Tibial nerve (tissue), 4 donors: ENCODE results near the gene TADA3. TPM values are rescaled to one million over a fixed set of nuclear protein-coding genes. Genes with fewer than 3 reads are reported as not detected.

Experiments used
- DNase-seq, 2 donors: peaks; one replicate each; pipeline ENCODE4 v3.0.0-alpha.2; 2019; ENCODE audit warnings: low spot score in 2 of 2
- H3K27ac ChIP-seq, 4 donors: fragments of 200-600 bp; sonication (generic) in 3 of 4; one replicate each; pipeline ENCODE4 v1.5.1; 2017 to 2019; ENCODE audit warnings: mild to moderate bottlenecking in 1 of 4
- H3K27me3 ChIP-seq, 2 donors: fragments of 200-600 bp; sonication (generic) in 1 of 2; one replicate each; pipeline versions ENCODE4 v1.5.1 to v1.6.0; 2017 to 2019
- H3K36me3 ChIP-seq, 3 donors: fragments of 200-600 bp; sonication (generic); one replicate each; pipeline ENCODE4 v1.5.1; 2018 to 2019
- H3K4me1 ChIP-seq, 4 donors: fragments of 200-600 bp; sonication (generic) in 3 of 4; one replicate each; pipeline ENCODE4 v1.5.1; 2017 to 2019
- H3K4me3 ChIP-seq, 4 donors: fragments of 200-600 bp; sonication (generic) in 3 of 4; one replicate each; pipeline ENCODE4 v1.5.1; 2017 to 2019; ENCODE audit warnings: mild to moderate bottlenecking in 1 of 4, moderate library complexity in 1 of 4
- H3K9me3 ChIP-seq, 4 donors: fragments of 200-600 bp; sonication (generic) in 3 of 4; one replicate each; pipeline ENCODE4 v1.5.1; 2017 to 2019
- CTCF ChIP-seq, 5 experiments: fragments of 200-600 bp in 3 of 5; fragments of 450-650 bp in 2 of 5; sonication (generic) in 3 of 5; IDR thresholded peaks; one replicate each; pipeline ENCODE4 v1.5.1; 2016 to 2019; ENCODE audit warnings: antibody characterized with exemption in 5 of 5, mild to moderate bottlenecking in 3 of 5, moderate library complexity in 2 of 5
- EP300 ChIP-seq, 2 donors: sonication (generic); formaldehyde crosslinking; IDR thresholded peaks; one replicate each; pipeline ENCODE4 v1.6.1; 2017; ENCODE audit warnings: antibody characterized with exemption in 2 of 2, mild to moderate bottlenecking in 1 of 2
- POLR2A ChIP-seq, 2 donors: fragments of 450-650 bp; IDR thresholded peaks; one replicate each; pipeline ENCODE4 v1.6.1; 2017; ENCODE audit warnings: antibody characterized with exemption in 2 of 2, mild to moderate bottlenecking in 2 of 2, moderate library complexity in 2 of 2
- WGBS, 2 donors: methylation state at CpG; one replicate each; pipeline ENCODE4 v1.1.5; 2018; 5-methylcytosine and 5-hydroxymethylcytosine counted together
- total RNA-seq, 4 donors: library from RNA; depleted of rRNA; stranded (reverse); fragments of >200 nt; gene quantifications; one replicate each; pipeline ENCODE4 v1.1.0, GENCODE V29; 2016

Gene TADA3
- total RNA-seq, 4 donors from 2014 or later = 56.1 to 69.0 (median 65.4) TPM

DNA sequence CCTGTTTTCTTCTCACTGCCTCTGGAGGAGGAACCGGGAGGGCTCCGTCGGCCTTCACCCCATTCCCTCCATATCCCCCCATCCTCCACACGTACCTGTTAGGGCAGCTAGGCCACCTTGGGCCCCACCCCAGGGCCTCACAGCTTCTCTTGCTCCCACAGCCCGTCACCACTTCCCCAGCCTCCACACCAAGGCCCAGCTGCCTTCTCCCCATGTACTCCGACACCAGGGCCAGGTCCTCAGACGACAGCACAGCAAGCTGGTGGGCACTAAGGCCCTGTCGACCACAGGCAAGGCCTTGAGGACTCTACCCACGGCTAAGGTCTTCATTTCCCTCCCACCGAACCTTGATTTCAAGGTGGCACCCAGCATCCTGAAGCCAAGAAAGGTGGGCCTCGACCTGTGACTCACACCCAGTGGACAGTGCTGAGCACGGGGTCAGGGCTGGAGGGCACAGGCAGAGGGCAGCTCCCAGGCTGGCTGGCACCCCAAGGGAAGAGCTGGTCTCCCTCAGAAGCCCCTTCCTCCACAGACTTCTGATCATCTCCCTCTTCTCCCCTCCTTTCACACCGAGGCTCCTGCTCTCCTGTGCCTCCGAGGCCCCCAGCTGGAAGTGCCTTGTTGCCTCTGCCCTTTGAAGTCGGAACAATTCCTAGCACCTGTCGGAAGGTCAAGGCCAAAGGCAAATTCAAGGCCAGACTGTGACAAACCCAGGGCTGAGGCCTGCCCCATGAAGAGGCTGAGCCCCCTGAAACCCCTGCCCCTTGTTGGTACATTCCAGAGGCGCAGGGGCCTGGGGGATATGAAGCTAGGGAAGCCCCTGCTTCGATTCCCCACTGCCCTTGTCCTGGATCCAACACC lies 42.5 kb upstream of the TADA3 start:
- H3K4me1 ChIP-seq = no peaks in the 10 kb centered on the region
- H3K27me3 ChIP-seq = no peaks in the 10 kb centered on the region
- no peak for DNase-seq
- WGBS, 2 donors = 76 to 77% methylated on average over 18 of the region's 18 CpGs
- H3K4me3 ChIP-seq = no peak overlapping the region
- no peaks in the 10 kb centered on the region for H3K9me3 ChIP-seq
- peaks cover 0 to 96% (median 11%) of the 10 kb centered on the region in 3 donors for H3K36me3 ChIP-seq
- H3K27ac ChIP-seq = no peak overlapping the region
- TF ChIP-seq CTCF (IDR thresholded peaks at IDR 0.05) (no peak), POLR2A (IDR thresholded peaks at IDR 0.05) (no peak), EP300 (IDR thresholded peaks at IDR 0.05) (no peak)

GRCh38 chr3:9833078-9833477 lies 40.8 kb upstream of the TADA3 start:
- H3K4me1 ChIP-seq = no peaks in the 10 kb centered on the region
- H3K36me3 ChIP-seq = peaks cover 0 to 96% (median 11%) of the 10 kb centered on the region in 3 donors
- TF ChIP-seq CTCF (IDR thresholded peaks at IDR 0.05) (no peak), POLR2A (IDR thresholded peaks at IDR 0.05) (no peak)
- 86 to 91% methylated on average over 8 to 9 of the region's 9 CpGs for WGBS, 2 donors
- no peaks in the 10 kb centered on the region for H3K9me3 ChIP-seq
- H3K4me3 ChIP-seq = no peak overlapping the region
- H3K27ac ChIP-seq = no peak overlapping the region
- no peak for DNase-seq
- no peaks in the 10 kb centered on the region for H3K27me3 ChIP-seq

DNA sequence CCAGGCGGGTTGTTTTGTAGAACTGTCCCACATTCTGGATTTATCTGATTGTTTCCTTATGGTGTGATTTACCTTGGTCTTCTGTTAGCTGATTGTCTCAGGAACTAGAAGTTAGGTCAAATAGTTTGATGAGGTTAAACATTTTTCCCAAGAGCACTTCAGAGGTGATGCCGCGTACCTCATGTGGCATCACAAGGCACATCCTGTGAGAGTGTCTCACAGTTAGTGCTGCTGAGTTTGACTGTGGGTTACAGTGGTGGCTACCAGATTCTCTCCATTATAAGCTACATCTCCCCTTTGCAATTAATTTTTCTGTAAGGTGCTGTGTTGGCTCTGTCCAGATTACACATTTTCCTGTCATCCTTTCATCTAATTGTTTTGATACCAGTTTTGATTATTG lies 39.0 kb upstream of the TADA3 start:
- H3K4me1 ChIP-seq = no peaks in the 10 kb centered on the region
- TF ChIP-seq POLR2A (IDR thresholded peaks at IDR 0.05) (no peak), EP300 (IDR thresholded peaks at IDR 0.05) (no peak), CTCF (IDR thresholded peaks at IDR 0.05) (no peak)
- no peak overlapping the region for H3K4me3 ChIP-seq
- H3K9me3 ChIP-seq = no peaks in the 10 kb centered on the region
- 87 to 96% methylated on average over 3 of the region's 3 CpGs for WGBS, 2 donors
- no peaks in the 10 kb centered on the region for H3K27me3 ChIP-seq
- no peak overlapping the region for H3K27ac ChIP-seq
- peaks cover 0 to 97% (median 11%) of the 10 kb centered on the region in 3 donors for H3K36me3 ChIP-seq
- no peak for DNase-seq

- Histone ChIP-seq H3K27me3 (no peaks in the 10 kb centered on the region), H3K4me3 (no peak overlapping the region), H3K36me3 (peaks cover 0 to 84% (median 5%) of the 10 kb centered on the region in 3 donors), H3K27ac (no peak overlapping the region), H3K9me3 (no peaks in the 10 kb centered on the region), H3K4me1 (no peaks in the 10 kb centered on the region)
- no peak for DNase-seq
- 86 to 95% methylated on average over 12 to 16 of the region's 17 CpGs for WGBS, 2 donors
- TF ChIP-seq POLR2A (IDR thresholded peaks at IDR 0.05) (no peak), EP300 (IDR thresholded peaks at IDR 0.05) (no peak), CTCF (IDR thresholded peaks at IDR 0.05) (no peak)
These were observed 36.8 kb upstream of the TADA3 start for GRCh38 chr3:9828801-9829755.
